Measurements from ENCODE around the gene SLCO4A1.

DNA sequence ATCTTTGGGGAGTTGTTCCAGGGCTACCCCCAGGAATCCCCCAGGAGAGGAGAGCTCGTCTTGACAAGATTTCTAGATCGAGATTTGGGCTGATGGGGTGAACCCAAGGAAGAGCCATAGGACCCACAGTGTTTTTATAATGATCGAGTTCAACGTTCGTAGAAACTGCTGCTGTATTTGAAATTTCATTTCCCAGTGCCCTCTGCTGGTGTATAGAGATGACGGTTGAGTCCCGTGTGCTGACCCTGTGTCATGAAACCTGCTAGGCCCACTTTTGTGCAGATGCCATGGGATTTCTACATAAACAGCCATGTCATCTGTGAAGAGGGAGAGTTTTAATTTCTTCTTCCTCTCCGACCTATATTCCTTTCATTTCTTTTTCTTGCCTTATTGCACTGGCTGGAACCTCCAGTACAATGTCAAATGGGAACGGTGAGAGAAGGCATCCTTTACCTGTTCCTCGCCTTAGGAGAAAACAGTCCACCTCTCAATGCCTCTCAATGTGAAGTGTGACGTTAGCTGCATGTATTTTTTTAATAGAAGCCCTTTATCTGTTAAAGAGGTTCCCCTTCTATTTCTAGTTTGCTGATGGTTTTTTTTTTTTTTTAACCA lies 37.8 kb downstream of the SLCO4A1 start:
- no peak for TF ChIP-seq POLR2A (IDR thresholded peaks at IDR 0.05; ENCODE audit: low read length)
- no peak for TF ChIP-seq GATA1 (IDR thresholded peaks at IDR 0.05; ENCODE audit: low read depth, low read length)
